GM19193 (cell line): Measurements from ENCODE around the gene B3GAT1.

Experiments
- POLR2A ChIP-seq: IDR thresholded peaks from 4 replicates; pipeline ENCODE4 v1.6.1; 2011; ENCODE audit not compliant: insufficient read depth, insufficient read length; ENCODE audit errors: extremely low read depth

The B3GAT1 gene

DNA sequence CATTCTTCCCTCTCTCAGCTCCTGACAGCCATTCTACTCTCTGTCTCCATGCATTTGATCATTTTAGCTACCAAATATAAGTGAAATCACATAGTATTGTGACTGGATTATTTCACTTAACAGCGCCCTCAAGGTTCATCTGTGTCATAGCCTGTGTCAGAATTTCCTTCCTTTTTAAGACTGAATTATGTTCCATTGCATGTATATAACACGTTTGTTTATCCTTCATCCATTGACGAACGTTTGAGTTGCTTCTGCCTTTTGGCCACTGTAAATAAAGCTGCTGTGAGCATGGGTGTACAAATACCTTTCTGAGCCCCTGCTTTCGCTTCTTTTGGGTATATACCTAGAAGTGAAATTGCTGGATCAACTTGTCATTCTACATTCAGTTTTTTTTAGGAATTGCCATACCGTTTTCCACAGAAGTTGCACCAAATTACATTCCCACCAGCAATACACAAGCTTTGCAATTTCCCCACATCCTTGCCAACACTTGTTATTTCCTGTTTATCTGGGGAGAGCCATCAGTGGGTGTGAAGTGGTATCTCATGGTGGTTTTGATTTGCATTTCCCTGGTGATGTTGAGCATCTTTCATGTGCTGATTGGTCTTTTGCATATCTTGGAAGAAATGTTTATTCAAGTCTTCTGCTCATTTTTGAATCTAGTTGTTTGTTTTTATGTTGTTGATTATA is 62.8 kb downstream of the B3GAT1 start:
- no peak for TF ChIP-seq POLR2A

DNA sequence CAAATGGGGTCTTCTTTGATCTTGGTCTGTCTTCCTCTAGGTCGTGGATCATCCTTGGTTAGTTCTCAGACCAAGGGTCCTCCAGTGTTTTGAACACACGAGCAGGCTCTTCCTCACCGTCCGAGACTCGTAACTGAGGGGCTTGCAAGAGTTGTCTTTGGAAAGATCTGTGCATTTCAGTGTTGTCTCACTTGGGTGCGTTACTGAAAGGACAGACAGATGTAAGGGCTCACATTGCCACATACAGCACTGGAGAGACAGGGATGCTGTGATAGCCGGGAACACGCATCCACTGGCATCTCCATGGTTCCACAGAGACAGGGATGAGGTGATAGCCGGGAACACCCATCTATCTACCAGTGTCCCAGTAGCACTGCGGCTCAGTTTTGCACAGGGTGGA is 64.6 kb downstream of the B3GAT1 start:
- TF ChIP-seq POLR2A, result no peak

DNA sequence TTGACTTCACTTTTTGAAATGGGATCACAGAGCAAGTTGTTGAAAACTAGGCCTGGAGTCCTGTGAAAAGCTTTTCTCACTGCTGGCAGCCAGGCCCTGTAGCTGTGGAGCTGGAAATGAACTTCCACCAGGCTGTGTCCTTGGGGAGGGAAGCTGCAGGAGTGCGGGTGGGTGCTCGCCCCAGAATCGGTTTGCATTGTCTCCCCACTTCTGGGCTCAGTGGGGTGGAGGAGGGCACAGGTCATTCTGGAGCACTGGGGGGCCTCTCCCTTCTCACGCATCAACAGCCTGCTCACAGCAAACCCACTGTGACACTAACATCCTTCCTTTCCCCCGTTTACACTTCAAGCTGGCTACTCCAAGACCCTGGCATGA is 65.1 kb downstream of the B3GAT1 start:
- TF ChIP-seq POLR2A, result no peak

DNA sequence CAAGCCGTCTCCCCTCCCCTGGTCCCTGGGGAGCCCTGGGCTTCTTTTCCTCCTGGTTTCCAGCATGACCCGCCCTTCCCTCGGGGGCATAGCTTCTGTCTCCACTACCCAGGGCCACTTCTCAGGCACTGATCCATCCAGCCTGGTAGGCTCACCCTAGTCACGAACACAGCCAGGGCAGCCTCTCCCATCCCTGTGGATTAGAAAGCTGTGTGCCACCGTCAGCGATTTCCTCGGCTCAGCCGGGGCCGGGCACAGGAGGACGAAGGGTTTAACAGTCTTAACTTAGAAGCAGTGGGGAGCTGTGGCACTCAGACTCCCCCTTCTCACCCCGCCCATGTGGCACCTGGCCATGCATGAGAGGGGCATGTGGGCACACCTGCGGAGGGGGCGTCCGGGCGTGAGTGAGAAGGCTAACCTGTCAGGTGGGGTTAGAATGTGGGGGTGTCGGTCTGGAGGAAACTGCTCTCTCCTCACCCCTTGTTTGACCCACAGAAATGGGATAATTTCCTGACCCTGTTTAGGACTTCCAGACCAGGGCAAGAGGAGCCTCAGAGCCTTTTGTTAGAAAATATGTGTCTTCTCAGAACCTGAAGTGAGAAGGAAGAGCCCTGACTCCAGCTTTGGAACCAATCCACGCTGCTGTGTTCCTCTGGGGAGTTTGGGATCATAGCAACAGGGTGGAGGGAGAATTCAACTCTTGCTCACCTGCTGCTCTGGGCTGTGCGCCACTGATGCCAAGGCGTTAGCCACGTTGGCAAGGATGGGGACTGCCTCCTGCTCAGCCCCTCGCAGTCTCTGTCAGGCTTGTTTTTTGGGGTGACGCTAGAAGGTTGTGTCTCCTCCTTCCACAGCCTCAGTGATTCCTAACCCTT is 65.7 kb downstream of the B3GAT1 start:
- TF ChIP-seq POLR2A, result no peak

DNA sequence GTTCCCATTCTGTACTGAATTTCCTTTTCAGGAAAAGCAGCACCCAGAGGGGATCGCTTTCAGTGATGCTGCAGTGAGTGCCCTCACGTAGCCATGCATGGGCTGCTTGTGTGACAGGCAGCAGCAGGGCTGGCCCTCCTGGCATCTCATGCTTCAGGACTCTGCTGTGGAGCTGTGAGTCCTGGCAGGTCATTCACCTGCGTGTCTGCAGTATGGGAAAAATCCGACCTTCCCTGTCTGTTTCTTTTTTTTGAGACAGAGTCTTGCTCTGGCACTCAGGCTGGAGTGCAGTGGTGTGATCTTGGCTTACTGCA is 66.8 kb downstream of the B3GAT1 start:
- no peak for TF ChIP-seq POLR2A

DNA sequence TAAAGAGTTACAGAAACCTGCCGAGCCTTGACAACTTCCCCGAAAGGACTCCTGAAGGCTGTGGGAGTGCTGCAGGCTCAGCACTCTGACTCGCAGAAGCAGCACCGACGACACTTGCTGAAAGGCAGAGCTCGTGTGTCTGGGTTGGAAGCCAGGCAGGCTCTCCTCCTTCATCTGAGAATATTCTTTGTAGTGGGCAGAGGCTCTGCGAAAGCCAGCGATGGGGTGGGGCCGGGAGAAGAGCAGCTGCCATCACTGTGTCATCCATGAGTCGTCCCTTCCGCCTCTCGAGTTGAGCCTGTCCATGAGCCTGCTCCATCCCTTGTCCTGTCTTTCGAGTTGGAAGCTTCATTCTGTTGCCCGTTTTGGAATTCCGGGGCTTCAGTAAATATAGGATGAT is 68.4 kb downstream of the B3GAT1 start:
- TF ChIP-seq POLR2A, result no peak

DNA sequence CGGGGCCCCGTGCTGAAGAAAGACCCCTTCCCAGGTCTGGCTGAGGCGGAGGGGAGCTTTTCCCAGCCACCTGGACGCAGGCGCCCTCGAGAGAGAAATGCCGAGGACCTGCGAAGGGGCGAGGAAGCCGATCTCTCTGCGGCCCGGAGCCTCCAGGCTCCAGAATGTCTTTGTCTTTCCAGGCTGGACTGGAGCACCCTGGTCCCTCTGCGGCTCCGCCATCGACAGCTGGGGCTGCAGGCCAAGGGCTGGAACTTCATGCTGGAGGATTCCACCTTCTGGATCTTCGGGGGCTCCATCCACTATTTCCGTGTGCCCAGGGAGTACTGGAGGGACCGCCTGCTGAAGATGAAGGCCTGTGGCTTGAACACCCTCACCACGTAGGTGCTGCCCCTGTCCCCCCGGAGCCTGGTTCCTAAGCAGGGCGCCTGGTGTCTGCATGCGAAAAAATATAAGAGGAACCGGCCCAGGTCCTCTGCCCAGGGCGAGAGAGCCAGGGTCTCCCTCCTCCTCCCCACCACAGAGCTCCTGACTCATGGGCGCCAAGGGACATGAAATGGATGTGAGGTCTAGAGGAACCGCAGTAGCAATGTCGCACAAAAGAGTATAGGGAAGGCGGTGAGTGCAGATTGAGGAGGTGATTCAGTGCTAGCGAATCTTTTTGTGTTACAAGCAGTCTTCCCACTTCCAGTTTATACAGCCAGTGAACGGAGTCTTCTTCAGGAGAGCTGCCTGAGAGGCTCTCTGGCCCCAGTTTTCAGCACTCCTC is 69.3 kb downstream of the B3GAT1 start:
- TF ChIP-seq POLR2A, result no peak

DNA sequence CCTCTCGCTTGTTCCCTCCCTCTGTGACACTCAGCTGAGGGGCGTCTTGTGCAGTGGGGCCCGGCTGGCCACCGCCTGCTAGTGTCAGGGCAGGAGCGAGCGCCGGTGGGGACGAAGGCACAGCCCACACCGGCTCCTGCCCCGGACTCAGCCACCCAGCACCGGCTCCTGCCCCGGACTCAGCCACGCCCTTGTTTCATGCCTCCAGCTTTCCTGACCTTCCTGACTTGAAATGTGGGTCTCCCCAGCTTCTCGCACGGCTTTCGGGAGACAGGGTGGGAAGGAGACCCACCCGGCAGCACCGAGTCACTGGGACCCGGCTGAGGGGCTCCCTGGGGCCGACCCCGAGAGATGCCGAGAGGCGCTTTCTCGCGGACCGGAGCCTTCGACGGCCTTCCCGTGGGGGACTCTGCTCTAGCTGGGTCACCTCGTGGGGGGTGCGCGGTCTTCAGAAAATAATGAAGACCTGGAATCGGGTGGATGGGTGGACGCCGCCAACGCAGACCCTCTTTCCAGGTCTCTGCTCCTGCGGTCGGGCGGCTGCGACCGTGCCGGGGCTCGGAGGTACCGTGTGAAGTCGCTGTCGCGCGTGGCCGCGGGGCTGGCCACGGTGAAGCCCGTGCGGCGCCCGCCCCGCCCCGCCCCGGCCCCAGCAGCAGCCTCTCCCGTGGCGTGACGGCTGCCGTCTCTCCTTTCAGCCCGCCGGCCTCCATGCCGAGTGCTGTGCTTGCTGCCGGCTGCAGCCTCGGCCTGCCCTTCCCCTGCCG is 70.1 kb downstream of the B3GAT1 start:
- no peak for TF ChIP-seq POLR2A

DNA sequence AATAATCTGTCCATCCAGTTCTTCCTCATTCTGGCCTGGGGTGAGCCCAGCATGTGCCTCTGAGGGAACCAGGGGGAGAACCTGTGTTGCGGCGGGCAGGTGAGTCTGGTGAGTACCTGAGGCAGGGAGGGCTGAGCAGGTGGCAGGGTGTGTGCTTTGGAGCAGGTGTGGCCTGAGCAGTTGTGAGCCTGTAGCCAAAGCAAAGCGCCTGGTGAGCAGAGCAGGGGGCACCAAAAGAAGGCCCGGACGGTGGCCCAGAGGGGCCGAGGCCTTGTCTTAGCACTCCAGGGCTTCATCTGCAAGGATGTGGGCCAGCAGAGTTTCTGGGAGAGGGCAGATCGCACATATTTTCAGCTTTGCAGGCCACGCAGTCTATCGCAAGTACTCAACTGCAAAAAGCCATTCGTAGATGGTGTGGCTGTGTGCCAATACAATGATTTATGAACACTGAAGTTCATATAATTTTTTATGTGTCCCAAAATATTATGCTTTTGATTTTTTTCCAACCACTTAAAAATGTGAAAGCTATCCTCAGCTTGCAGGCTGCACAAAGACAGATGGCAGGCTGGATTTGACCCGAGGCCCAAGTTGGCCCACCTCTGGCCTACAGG is 71.6 kb downstream of the B3GAT1 start:
- no peak for TF ChIP-seq POLR2A

DNA sequence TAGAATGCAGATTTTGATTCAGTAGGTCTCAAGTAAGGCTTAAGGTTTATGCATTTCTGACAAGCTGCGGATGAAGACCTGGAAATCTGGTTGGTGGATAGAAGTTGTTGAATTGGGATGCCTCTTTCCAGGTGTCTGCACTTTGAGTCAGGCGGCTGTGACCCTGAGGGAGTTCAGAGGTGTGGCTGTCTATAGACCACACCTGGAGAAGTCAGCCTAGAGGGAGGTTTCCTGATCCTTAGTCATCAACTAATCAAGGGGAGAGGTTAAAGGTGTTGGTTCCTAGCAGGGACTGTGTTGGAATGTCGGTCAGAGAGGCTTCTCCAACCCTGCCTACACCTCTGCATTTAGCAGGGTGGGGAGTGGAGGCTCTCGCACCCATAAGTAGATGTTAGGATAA is 72.3 kb downstream of the B3GAT1 start:
- TF ChIP-seq POLR2A, result no peak

DNA sequence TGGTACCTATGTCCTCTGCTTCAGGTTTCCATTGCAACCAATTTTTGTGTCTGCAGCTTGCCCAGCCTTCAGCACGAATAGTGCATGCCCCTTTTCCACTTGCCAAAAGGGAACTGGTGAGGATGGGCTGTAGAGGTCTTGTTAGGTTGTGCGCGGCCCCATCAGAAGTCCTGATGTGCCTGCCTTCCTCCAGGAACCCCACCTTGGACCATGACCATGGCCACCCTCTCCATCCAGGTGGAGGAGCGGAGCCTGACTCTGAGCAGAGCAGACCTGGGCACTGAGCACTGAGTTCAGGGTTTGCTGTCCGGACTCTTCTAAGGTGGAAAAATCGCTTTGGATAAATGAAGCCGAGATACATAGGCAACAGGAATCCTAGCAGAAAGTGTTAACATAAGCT is 73.4 kb downstream of the B3GAT1 start:
- no peak for TF ChIP-seq POLR2A

DNA sequence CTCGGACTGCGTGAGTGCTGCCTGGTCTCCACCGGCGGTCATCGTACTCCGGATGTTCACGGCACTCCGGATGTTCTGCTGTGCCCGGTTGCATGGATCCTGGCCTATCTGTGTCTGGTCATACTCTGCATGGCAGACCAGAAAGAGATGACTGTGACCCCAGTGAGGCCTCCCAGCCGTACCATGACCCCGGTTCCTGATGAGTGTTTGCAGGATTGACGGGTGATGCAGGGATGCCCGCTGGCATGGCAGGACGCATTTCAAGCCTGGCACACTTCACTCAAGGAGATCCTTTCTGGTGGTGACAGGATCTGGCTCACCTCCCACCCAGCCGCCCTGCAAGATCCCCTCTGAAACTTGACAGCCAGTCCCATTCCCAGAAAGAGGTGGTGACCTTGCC is 74.0 kb downstream of the B3GAT1 start:
- TF ChIP-seq POLR2A, result no peak

DNA sequence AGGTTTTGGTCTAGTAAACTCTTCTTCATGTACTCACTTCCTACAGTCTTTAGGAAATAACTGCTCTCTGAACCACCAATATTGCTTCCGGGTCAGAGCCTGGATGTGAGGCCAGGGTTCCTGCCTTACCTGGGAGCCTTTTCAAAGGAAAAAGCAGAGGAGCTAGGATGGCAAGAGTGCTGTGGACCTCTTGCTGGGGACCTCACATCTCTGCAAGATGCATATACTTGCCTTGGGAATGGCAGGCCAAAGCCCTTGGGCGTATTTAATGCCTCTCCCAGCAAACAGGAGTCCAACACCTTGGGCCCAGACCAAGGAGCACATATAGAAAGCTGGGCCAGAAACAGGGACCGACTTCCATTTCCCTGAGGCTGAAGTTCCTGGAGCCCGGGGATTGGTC is 75.0 kb downstream of the B3GAT1 start:
- TF ChIP-seq POLR2A, result no peak

DNA sequence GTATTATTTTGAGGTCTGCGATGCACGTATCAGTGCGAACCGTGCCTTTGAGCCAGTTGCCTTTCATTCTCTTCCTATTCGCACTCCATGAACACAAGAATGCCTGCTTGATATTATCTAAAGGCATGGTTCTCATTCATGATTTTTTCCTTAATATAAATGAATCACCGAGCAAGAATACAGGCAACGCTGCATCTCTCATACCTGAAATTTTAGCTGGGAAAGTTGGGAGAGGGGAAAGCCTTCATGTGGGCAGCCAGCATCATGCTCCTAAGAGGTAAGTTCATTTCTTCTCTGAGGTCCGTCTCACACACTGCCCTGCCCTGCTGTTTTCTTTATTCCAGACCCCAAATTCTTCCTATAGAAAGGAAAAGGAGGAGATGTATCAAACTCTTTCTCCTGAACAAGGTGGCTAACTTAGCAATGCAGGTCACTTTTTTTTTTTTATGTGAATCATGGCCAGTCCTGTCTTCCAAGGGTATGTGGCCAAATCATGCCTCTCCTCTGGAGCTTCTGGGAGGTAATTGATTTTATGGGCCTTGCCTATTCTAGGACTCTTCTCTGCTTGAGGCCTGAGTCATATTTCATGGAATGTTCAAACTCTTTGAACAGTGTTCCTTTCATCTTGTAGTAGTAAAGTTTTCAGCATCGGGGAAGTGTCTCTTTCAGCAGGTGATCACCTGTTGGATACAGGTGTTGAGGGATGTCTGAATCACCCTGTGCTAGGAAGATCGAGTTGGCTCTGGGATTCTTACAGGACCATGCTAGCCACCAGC is 77.1 kb downstream of the B3GAT1 start:
- TF ChIP-seq POLR2A, result no peak
